ENCODE data around the gene PTPRC.

The PTPRC gene

GRCh38 chr1:198708761-198709525, 70.1 kb downstream of the PTPRC start:
- DNase-seq: no peak

GRCh38 chr1:198711837-198712236, 73.0 kb downstream of the PTPRC start:
- no peak for DNase-seq

GRCh38 chr1:198713081-198713480, 74.2 kb downstream of the PTPRC start:
- DNase-seq: no peak

- no peak for DNase-seq
These were observed 75.4 kb downstream of the PTPRC start for GRCh38 chr1:198714271-198714670.

- DNase-seq: no peak
These were observed 77.2 kb downstream of the PTPRC start for GRCh38 chr1:198716051-198716450.

- DNase-seq: no peak
These were observed 78.7 kb downstream of the PTPRC start for GRCh38 chr1:198717510-198717909.

GRCh38 chr1:198723127-198723526, 84.3 kb downstream of the PTPRC start:
- no peak for DNase-seq

- DNase-seq: no peak
These were observed 86.2 kb downstream of the PTPRC start for GRCh38 chr1:198725090-198725489.

GRCh38 chr1:198726455-198726854, 87.6 kb downstream of the PTPRC start:
- DNase-seq: no peak

- DNase-seq: no peak
These were observed 90.5 kb downstream of the PTPRC start for GRCh38 chr1:198729195-198729863.

- no peak for DNase-seq
These were observed 92.1 kb downstream of the PTPRC start for GRCh38 chr1:198730952-198731351.

GRCh38 chr1:198734323-198735008, 95.6 kb downstream of the PTPRC start:
- DNase-seq: no peak

GRCh38 chr1:198741744-198742143, 102.9 kb downstream of the PTPRC start:
- no peak for DNase-seq

GRCh38 chr1:198747127-198747526, 108.3 kb downstream of the PTPRC start:
- no peak for DNase-seq

- no peak for DNase-seq
These were observed 110.4 kb downstream of the PTPRC start for GRCh38 chr1:198749279-198749678.

GRCh38 chr1:198750081-198750480, 111.2 kb downstream of the PTPRC start:
- no peak for DNase-seq

- DNase-seq: no peak
These were observed 112.9 kb downstream of the PTPRC start for GRCh38 chr1:198751741-198752140.

GRCh38 chr1:198754670-198755069, 115.8 kb downstream of the PTPRC start:
- no peak for DNase-seq

- no peak for DNase-seq
These were observed 116.9 kb downstream of the PTPRC start for GRCh38 chr1:198755715-198756114.

- no peak for DNase-seq
These were observed 117.6 kb downstream of the PTPRC start for GRCh38 chr1:198756470-198756869.

- no peak for DNase-seq
These were observed 123.2 kb downstream of the PTPRC start for GRCh38 chr1:198761859-198762616.

- no peak for DNase-seq
These were observed 124.5 kb downstream of the PTPRC start for GRCh38 chr1:198763298-198763714.

GRCh38 chr1:198764748-198765147, 125.9 kb downstream of the PTPRC start:
- DNase-seq: no peak
